LNCaP clone FGC (cell line): ENCODE results near the gene TNRC6A.

Experiments used
- DNase-seq: peaks from one replicate; pipeline ENCODE4 v3.0.0-alpha.2; 2011; ENCODE audit warnings: low read depth
- H3K4me3 ChIP-seq: 2 replicates; pipeline ENCODE4 v1.5.1; 2011; ENCODE audit warnings: mild to moderate bottlenecking, low read depth, low read length, control low read depth
- TF ChIP-seq, protein P1 (sequence below): IDR thresholded peaks from 2 replicates; pipeline ENCODE4 v1.5.1; 2012; ENCODE audit warnings: mild to moderate bottlenecking; ENCODE audit not compliant: control insufficient read depth, insufficient read depth; ENCODE audit errors: extremely low read depth

The TNRC6A gene

DNA sequence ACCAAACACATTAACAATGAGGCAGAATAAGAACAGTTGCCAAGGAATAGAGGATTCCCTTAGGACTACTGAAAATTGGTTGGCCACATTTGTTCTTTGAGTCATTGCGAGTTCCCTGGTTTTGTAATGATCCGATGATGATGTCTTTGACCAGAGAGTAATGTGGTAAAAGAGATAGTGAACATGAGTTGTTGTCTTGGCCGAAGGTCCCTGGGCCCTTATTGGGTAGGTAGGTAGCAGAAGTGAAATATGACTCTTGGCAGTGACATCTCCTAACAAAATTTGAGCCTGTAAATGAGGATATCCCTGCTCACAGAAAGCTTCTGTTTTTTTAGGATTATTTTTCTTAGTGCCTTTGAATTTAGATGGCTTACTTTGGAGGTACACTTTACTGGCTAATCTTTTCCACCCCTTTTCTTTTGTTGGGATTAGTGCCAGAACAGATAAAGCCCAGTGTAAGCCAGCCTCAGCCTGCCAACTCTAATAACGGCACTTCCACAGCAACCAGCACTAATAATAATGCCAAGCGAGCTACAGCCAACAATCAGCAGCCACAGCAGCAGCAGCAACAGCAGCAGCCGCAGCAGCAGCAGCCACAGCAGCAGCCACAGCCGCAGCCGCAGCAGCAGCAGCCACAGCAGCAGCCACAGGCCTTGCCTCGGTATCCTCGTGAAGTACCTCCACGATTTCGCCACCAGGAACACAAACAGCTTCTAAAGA is 47.2 kb downstream of the TNRC6A start:
- H3K4me3 ChIP-seq = no peak overlapping the region
- DNase-seq = no peak
- TF ChIP-seq, protein P1, sequence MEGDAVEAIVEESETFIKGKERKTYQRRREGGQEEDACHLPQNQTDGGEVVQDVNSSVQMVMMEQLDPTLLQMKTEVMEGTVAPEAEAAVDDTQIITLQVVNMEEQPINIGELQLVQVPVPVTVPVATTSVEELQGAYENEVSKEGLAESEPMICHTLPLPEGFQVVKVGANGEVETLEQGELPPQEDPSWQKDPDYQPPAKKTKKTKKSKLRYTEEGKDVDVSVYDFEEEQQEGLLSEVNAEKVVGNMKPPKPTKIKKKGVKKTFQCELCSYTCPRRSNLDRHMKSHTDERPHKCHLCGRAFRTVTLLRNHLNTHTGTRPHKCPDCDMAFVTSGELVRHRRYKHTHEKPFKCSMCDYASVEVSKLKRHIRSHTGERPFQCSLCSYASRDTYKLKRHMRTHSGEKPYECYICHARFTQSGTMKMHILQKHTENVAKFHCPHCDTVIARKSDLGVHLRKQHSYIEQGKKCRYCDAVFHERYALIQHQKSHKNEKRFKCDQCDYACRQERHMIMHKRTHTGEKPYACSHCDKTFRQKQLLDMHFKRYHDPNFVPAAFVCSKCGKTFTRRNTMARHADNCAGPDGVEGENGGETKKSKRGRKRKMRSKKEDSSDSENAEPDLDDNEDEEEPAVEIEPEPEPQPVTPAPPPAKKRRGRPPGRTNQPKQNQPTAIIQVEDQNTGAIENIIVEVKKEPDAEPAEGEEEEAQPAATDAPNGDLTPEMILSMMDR = no peak

DNA sequence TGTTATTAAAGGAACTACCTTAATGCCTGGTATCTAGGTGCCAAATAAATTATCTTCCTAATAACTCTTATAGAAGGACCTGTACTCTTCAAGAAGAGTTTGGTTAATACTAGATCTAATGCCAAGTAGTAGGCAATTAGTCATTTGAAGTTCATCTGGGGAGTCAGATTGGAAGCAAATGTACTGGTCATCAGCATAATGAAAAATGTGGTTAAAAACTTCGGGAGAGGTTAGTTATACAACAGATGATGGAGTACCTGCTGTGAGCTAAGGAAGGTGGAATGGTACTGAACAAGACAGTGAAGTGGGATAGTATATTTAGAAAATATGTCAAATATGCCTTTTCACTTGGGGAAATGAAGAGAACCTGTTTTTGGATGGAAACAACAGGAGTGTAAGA is 49.2 kb downstream of the TNRC6A start:
- H3K4me3 ChIP-seq = no peak overlapping the region
- no peak for DNase-seq
- TF ChIP-seq, protein P1 = no peak

DNA sequence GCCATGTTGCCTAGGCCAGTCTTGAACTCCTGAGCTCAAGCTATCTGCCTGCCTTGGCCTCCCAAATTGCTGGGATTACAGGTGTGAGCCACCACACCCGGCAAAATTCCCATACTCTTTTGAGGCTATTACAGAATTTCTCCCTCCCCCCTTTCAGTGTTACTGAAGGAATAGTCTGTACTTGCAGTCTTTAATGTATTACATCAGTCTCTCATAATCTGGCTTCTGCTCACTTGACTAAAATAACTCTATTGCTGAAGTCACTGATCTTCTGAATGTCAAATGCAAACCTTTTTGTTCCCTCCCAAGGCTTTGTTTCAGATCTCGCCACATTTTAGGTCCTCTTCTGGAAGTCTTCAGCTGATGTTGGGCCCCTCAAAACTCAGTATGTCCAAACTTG is 51.8 kb downstream of the TNRC6A start:
- TF ChIP-seq, protein P1 = no peak
- no peak for DNase-seq
- H3K4me3 ChIP-seq = no peak overlapping the region

DNA sequence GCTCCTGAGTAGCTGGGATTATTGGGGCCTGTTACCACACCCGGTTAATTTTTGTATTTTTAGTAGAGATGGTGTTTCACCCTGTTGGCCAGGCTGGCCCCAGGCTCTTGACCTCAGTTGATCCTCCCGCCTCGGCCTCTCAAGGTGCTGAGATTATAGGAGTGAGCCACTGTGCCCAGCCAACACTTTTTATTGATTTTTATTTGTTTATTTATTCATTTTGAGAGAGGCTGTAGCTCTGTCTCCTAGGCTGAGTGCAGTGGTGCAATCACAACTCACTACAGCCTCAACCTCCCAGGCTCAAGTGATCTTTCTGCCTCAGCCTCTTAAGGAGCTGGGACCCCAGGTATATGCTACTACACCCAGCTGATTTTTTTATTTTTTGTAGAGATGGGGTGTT is 54.7 kb downstream of the TNRC6A start:
- H3K4me3 ChIP-seq = no peak overlapping the region
- DNase-seq = no peak
- TF ChIP-seq, protein P1 = no peak

DNA sequence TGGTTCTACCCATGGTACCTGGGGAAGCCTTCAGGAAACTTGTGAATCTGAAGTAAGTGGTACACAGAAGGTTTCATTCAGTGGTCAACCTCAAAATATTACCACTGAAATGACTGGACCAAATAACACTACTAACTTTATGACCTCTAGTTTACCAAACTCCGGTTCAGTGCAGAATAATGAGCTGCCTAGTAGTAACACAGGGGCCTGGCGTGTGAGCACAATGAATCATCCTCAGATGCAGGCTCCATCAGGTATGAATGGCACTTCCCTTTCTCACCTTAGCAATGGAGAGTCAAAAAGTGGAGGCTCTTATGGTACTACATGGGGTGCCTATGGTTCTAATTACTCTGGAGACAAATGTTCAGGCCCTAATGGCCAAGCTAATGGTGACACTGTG is 60.4 kb downstream of the TNRC6A start:
- TF ChIP-seq, protein P1 = no peak
- DNase-seq = no peak

DNA sequence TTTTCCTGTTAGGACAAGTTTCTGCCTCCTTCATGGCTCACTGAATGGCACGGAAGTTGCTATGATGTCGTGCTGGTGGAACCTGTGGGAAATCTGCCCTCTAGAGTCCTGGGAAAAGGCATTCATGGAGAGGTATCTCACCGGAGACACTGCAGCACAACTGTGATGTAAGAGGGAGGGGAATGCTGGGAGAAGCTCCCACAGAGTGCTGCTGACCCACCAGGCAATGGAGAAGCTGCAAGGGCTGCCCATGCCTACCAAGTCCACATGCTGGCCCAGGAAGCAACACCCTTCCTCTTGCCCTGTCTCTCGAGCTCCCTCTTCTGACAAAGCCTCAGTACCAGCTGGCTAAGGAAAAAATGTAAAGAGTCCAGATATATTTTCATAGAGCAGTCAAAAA is 71.1 kb downstream of the TNRC6A start:
- TF ChIP-seq, protein P1 = peak; percentile 69
- DNase-seq = no peak
- H3K4me3 ChIP-seq = no peak overlapping the region

More for the DNA sequence above, 60.4 kb downstream of the TNRC6A start:
- no peak overlapping the region for H3K4me3 ChIP-seq

DNA sequence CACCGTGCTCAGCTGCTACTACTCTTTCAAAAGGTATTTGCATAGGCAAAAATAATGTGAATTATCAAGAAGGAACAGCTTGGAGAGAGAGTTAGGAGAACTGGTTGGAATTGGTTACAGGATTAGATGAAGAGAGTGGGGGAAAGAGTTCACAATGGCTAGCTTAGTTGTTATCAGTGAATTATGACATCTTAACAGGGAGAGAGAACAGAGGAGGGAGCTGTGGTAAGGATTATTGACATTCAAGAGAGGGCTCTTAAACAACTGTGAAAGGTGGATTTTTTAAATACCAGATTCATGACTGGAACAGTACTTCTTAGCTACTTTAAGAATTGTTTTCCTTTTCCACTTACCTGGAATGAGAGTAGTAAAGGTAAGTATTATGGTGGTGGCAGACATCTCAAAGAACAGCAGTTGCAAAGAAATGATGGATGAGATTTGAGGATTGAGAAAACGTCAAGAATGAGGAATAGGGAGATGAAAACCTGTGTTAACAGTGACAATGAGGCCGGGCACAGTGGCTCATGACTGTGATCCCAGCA is 72.4 kb downstream of the TNRC6A start:
- TF ChIP-seq, protein P1 = no peak
- no peak overlapping the region for H3K4me3 ChIP-seq
- DNase-seq = no peak
